HEK293T (cell line): ENCODE data around the gene TAF11L2.

Experiments
- FOXK2 ChIP-seq: fragments of 450-650 bp; IDR thresholded peaks from 2 replicates; pipeline ENCODE4 v1.6.1; 2016; ENCODE audit warnings: mild to moderate bottlenecking
- FOXM1 ChIP-seq: fragments of 450-650 bp; IDR thresholded peaks from 2 replicates; pipeline ENCODE4 v1.6.1; 2017; ENCODE audit warnings: mild to moderate bottlenecking, borderline replicate concordance
- SUZ12 ChIP-seq: fragments of 450-650 bp; IDR thresholded peaks from 2 replicates; pipeline ENCODE4 v1.6.1; 2016; ENCODE audit warnings: mild to moderate bottlenecking
- TARDBP ChIP-seq: fragments of 450-650 bp; IDR thresholded peaks from 2 replicates; pipeline ENCODE4 v1.6.1; 2016
- TF ChIP-seq, protein P1 (sequence below): fragments of 450-650 bp; IDR thresholded peaks from 2 replicates; pipeline ENCODE4 v1.6.1; 2016

DNA sequence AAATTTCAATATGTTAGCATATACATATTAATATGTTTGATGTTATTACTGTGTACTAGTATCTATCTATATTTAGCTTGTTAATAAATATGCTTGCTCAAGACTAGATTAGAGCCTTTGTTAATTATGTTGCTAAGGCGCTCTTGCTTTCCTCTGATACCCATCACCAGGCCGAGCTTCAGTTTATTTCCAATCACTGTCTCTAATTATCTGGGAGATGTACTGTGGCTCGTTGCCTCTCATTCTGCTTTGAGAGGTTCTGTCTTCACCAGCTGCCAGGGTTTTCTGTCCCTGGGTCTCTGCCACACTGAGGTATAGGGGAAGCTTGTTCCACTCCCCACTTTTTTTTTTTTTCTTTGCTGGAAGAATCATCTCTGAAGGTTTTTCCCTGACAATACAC, 21.0 kb upstream of the TAF11L2 start:
- no peak for TF ChIP-seq SUZ12
- no peak for TF ChIP-seq TARDBP
- TF ChIP-seq, protein P1, sequence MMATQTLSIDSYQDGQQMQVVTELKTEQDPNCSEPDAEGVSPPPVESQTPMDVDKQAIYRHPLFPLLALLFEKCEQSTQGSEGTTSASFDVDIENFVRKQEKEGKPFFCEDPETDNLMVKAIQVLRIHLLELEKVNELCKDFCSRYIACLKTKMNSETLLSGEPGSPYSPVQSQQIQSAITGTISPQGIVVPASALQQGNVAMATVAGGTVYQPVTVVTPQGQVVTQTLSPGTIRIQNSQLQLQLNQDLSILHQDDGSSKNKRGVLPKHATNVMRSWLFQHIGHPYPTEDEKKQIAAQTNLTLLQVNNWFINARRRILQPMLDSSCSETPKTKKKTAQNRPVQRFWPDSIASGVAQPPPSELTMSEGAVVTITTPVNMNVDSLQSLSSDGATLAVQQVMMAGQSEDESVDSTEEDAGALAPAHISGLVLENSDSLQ: no peak
- no peak for TF ChIP-seq FOXM1
- no peak for TF ChIP-seq FOXK2
